ENCODE results near the gene PET117. TPM values are rescaled to one million over a fixed set of nuclear protein-coding genes. Genes with fewer than 3 reads are reported as not detected.

The PET117 gene
- total RNA-seq, 1 donor from 2014 or later = 11.8 TPM

GRCh38 chr20:18187020-18187419 is 49.4 kb downstream of the PET117 start:
- H3K36me3 Mint-ChIP-seq (ENCODE audit: unreplicated experiment) = peaks cover 52% of the 10 kb centered on the region
- H3K27ac Mint-ChIP-seq (ENCODE audit: unreplicated experiment) = no peak overlapping the region
- no peaks in the 10 kb centered on the region for H3K4me1 Mint-ChIP-seq (ENCODE audit: unreplicated experiment)
- no peak for DNase-seq (ENCODE audit: extremely low spot score, unreplicated experiment)
- H3K27me3 Mint-ChIP-seq (ENCODE audit: unreplicated experiment) = no peaks in the 10 kb centered on the region
- no peak for TF ChIP-seq CTCF (IDR thresholded peaks at IDR 0.05)
- H3K9me3 Mint-ChIP-seq (ENCODE audit: unreplicated experiment) = no peaks in the 10 kb centered on the region
- no peak overlapping the region for H3K4me3 Mint-ChIP-seq (ENCODE audit: unreplicated experiment)

- Mint-ChIP-seq H3K27me3 (ENCODE audit: unreplicated experiment) (no peaks in the 10 kb centered on the region), H3K36me3 (ENCODE audit: unreplicated experiment) (peaks cover 43% of the 10 kb centered on the region), H3K4me3 (ENCODE audit: unreplicated experiment) (no peak overlapping the region), H3K4me1 (ENCODE audit: unreplicated experiment) (no peaks in the 10 kb centered on the region), H3K9me3 (ENCODE audit: unreplicated experiment) (no peaks in the 10 kb centered on the region), H3K27ac (ENCODE audit: unreplicated experiment) (no peak overlapping the region)
- no peak for TF ChIP-seq CTCF (IDR thresholded peaks at IDR 0.05)
- DNase-seq (ENCODE audit: extremely low spot score, unreplicated experiment) = no peak
Observed at GRCh38 chr20:18188434-18188833, 50.8 kb downstream of the PET117 start.

GRCh38 chr20:18190338-18191233 is 52.9 kb downstream of the PET117 start:
- TF ChIP-seq CTCF (IDR thresholded peaks at IDR 0.05) = no peak
- no peaks in the 10 kb centered on the region for H3K4me1 Mint-ChIP-seq (ENCODE audit: unreplicated experiment)
- H3K36me3 Mint-ChIP-seq (ENCODE audit: unreplicated experiment) = peaks cover 28% of the 10 kb centered on the region
- no peak for DNase-seq (ENCODE audit: extremely low spot score, unreplicated experiment)
- H3K4me3 Mint-ChIP-seq (ENCODE audit: unreplicated experiment) = no peak overlapping the region
- no peaks in the 10 kb centered on the region for H3K9me3 Mint-ChIP-seq (ENCODE audit: unreplicated experiment)
- no peak overlapping the region for H3K27ac Mint-ChIP-seq (ENCODE audit: unreplicated experiment)
- no peaks in the 10 kb centered on the region for H3K27me3 Mint-ChIP-seq (ENCODE audit: unreplicated experiment)

- DNase-seq (ENCODE audit: extremely low spot score, unreplicated experiment) = no peak
- H3K27ac Mint-ChIP-seq (ENCODE audit: unreplicated experiment) = no peak overlapping the region
- H3K4me1 Mint-ChIP-seq (ENCODE audit: unreplicated experiment) = no peaks in the 10 kb centered on the region
- no peaks in the 10 kb centered on the region for H3K27me3 Mint-ChIP-seq (ENCODE audit: unreplicated experiment)
- H3K4me3 Mint-ChIP-seq (ENCODE audit: unreplicated experiment) = no peak overlapping the region
- no peak for TF ChIP-seq CTCF (IDR thresholded peaks at IDR 0.05)
- peaks cover 21% of the 10 kb centered on the region for H3K36me3 Mint-ChIP-seq (ENCODE audit: unreplicated experiment)
- no peaks in the 10 kb centered on the region for H3K9me3 Mint-ChIP-seq (ENCODE audit: unreplicated experiment)
Observed at GRCh38 chr20:18191306-18191705, 53.6 kb downstream of the PET117 start.

Other genes starting within 250 kb of the PET117 start
- gene SNX5, start 169.1 kb upstream of the PET117 start, total RNA-seq = 140 and 147 TPM in 2 replicates
- gene MGME1, start 168.8 kb upstream of the PET117 start, total RNA-seq = 38.5 and 40.5 TPM in 2 replicates
- not detected in 2 replicates for gene OVOL2, start 79.9 kb upstream of the PET117 start, total RNA-seq
- gene KAT14, start within 50 bp of the PET117 start, total RNA-seq = 17.8 and 18.8 TPM in 2 replicates
- gene ZNF133, start 150.7 kb downstream of the PET117 start, total RNA-seq = 14.0 and 15.6 TPM in 2 replicates